WTC11 (cell line): ENCODE results near the gene NAGLU. TPM values are rescaled to one million over a fixed set of nuclear protein-coding genes. Genes with fewer than 3 reads are reported as not detected.

ENCODE experiments used
- ATAC-seq: fragments of 200-7000 bp; cut with Tn5 transposase; 2 replicates; pipeline ENCODE4 v1.10.0; 2021; ENCODE audit warnings: mild to moderate bottlenecking, moderate library complexity
- CTCF ChIA-PET: fragments of 300-600 bp; sonication (Branson Sonifier 250); formaldehyde crosslinking; loops from one replicate; lab custom pipeline; 2021; ENCODE audit warnings: antibody characterized with exemption; lab: Charles Lee
- POLR2A ChIA-PET: fragments of 350-600 bp; sonication (Branson Sonifier 250); formaldehyde crosslinking; loops from one replicate; lab custom pipeline; 2021; ENCODE audit warnings: antibody characterized with exemption; lab: Charles Lee
- DNase-seq: peaks from one replicate; pipeline ENCODE4 v3.0.0; 2021; ENCODE audit warnings: low spot score
- H3K27ac Mint-ChIP-seq: 2 replicates; pipeline ENCODE4 v1.8.0; 2021; ENCODE audit warnings: mixed read lengths
- H3K27me3 Mint-ChIP-seq: 2 replicates; pipeline ENCODE4 v1.8.0; 2021; ENCODE audit warnings: low read depth, mild to moderate bottlenecking, moderate library complexity, mixed read lengths
- H3K36me3 Mint-ChIP-seq: 2 replicates; pipeline ENCODE4 v1.8.0; 2021; ENCODE audit warnings: mixed read lengths
- H3K4me1 Mint-ChIP-seq: 2 replicates; pipeline ENCODE4 v1.8.0; 2022; ENCODE audit warnings: mixed read lengths
- H3K4me3 Mint-ChIP-seq: 2 replicates; pipeline ENCODE4 v1.8.0; 2021; ENCODE audit warnings: mild to moderate bottlenecking, moderate library complexity, mixed read lengths
- H3K9me3 Mint-ChIP-seq: 2 replicates; pipeline ENCODE4 v1.8.0; 2021; ENCODE audit warnings: mixed read lengths
- CREB1 ChIP-seq: sonication (generic); formaldehyde crosslinking; IDR thresholded peaks from 2 replicates; pipeline ENCODE4 v1.8.0; 2023; ENCODE audit warnings: mild to moderate bottlenecking, missing genetic modification reagents
- CREM ChIP-seq: sonication (generic); formaldehyde crosslinking; IDR thresholded peaks from 2 replicates; pipeline ENCODE4 v1.8.1; 2022; ENCODE audit warnings: mild to moderate bottlenecking, missing genetic modification reagents, moderate library complexity
- FOXK1 ChIP-seq: sonication (generic); formaldehyde crosslinking; IDR thresholded peaks from 2 replicates; pipeline ENCODE4 v1.8.0; 2022; ENCODE audit warnings: mild to moderate bottlenecking, moderate library complexity, missing genetic modification reagents
- FOXP1 ChIP-seq: sonication (generic); formaldehyde crosslinking; IDR thresholded peaks from 2 replicates; pipeline ENCODE4 v1.8.0; 2022; ENCODE audit warnings: missing genetic modification reagents, mild to moderate bottlenecking, moderate library complexity, borderline replicate concordance
- FOXP4 ChIP-seq: sonication (generic); formaldehyde crosslinking; IDR thresholded peaks from 2 replicates; pipeline ENCODE4 v1.8.0; 2022; ENCODE audit warnings: mild to moderate bottlenecking, missing genetic modification reagents
- GABPB1 ChIP-seq: sonication (generic); formaldehyde crosslinking; IDR thresholded peaks from 2 replicates; pipeline ENCODE4 v1.8.1; 2023; ENCODE audit warnings: mild to moderate bottlenecking, missing genetic modification reagents
- IRF2 ChIP-seq: sonication (generic); formaldehyde crosslinking; IDR thresholded peaks from 2 replicates; pipeline ENCODE4 v1.8.0; 2022; ENCODE audit warnings: low read depth, missing genetic modification reagents, borderline replicate concordance
- JAZF1 ChIP-seq: fragments of 250-450 bp; sonication (Bioruptor Pico); IDR thresholded peaks from 2 replicates; pipeline ENCODE4 v1.9.0; 2021; ENCODE audit warnings: moderate library complexity, mild to moderate bottlenecking, inconsistent platforms
- JUN ChIP-seq: sonication (generic); formaldehyde crosslinking; IDR thresholded peaks from 2 replicates; pipeline ENCODE4 v1.8.0; 2023; ENCODE audit warnings: mild to moderate bottlenecking, missing genetic modification reagents
- KAT7 ChIP-seq: sonication (generic); formaldehyde crosslinking; IDR thresholded peaks from 2 replicates; pipeline ENCODE4 v1.8.1; 2023; ENCODE audit warnings: missing genetic modification reagents, mild to moderate bottlenecking, borderline replicate concordance
- MAX ChIP-seq: sonication (generic); formaldehyde crosslinking; IDR thresholded peaks from 2 replicates; pipeline ENCODE4 v1.8.0; 2022; ENCODE audit warnings: mild to moderate bottlenecking, missing genetic modification reagents
- NFE2L1 ChIP-seq: sonication (generic); formaldehyde crosslinking; IDR thresholded peaks from 2 replicates; pipeline ENCODE4 v1.8.1; 2023; ENCODE audit warnings: missing genetic modification reagents
- NR3C1 ChIP-seq: sonication (generic); formaldehyde crosslinking; conservative IDR thresholded peaks from 2 replicates; pipeline ENCODE4 v1.8.1; 2023; ENCODE audit warnings: low read depth, mild to moderate bottlenecking, missing genetic modification reagents
- SP1 ChIP-seq: sonication (generic); formaldehyde crosslinking; conservative IDR thresholded peaks from 2 replicates; pipeline ENCODE4 v1.8.1; 2022; ENCODE audit warnings: missing genetic modification reagents
- ZNF138 ChIP-seq: sonication (generic); formaldehyde crosslinking; conservative IDR thresholded peaks from 2 replicates; pipeline ENCODE4 v1.8.1; 2022; ENCODE audit warnings: mild to moderate bottlenecking, moderate library complexity, missing genetic modification reagents
- ZNF219 ChIP-seq: sonication (generic); formaldehyde crosslinking; IDR thresholded peaks from 2 replicates; pipeline ENCODE4 v1.8.0; 2023; ENCODE audit warnings: missing genetic modification reagents, mild to moderate bottlenecking, borderline replicate concordance
- ZNF423 ChIP-seq: fragments of 250-450 bp; sonication (Bioruptor Pico); IDR thresholded peaks from 2 replicates; pipeline ENCODE4 v2.1.2; 2022; ENCODE audit warnings: mild to moderate bottlenecking, moderate library complexity
- ZNF425 ChIP-seq: fragments of 250-450 bp; sonication (Bioruptor Pico); conservative IDR thresholded peaks from 2 replicates; pipeline ENCODE4 v1.9.0; 2021; ENCODE audit warnings: mild to moderate bottlenecking
- ZSCAN18 ChIP-seq: fragments of 250-450 bp; sonication (Bioruptor Pico); IDR thresholded peaks from 2 replicates; pipeline ENCODE4 v2.1.2; 2022; ENCODE audit warnings: mild to moderate bottlenecking, moderate library complexity
- total RNA-seq: library from RNA; stranded (reverse); gene quantifications from 3 replicates; pipeline ENCODE4 v1.2.3, GENCODE V29; 2021
- TF ChIP-seq, protein P1 (sequence below): sonication (generic); formaldehyde crosslinking; IDR thresholded peaks from 2 replicates; pipeline ENCODE4 v1.8.0; 2022; ENCODE audit warnings: mild to moderate bottlenecking, missing genetic modification reagents
- TF ChIP-seq, protein P2 (sequence below): sonication (generic); formaldehyde crosslinking; IDR thresholded peaks from 2 replicates; pipeline ENCODE4 v1.8.1; 2023; ENCODE audit warnings: mild to moderate bottlenecking, moderate library complexity, missing genetic modification reagents
- TF ChIP-seq, protein P3 (sequence below): sonication (generic); formaldehyde crosslinking; IDR thresholded peaks from 2 replicates; pipeline ENCODE4 v1.8.0; 2022; ENCODE audit warnings: mild to moderate bottlenecking, missing genetic modification reagents

NAGLU gene
- total RNA-seq, 1 experiment from 2014 or later = 39.3 TPM

DNA sequence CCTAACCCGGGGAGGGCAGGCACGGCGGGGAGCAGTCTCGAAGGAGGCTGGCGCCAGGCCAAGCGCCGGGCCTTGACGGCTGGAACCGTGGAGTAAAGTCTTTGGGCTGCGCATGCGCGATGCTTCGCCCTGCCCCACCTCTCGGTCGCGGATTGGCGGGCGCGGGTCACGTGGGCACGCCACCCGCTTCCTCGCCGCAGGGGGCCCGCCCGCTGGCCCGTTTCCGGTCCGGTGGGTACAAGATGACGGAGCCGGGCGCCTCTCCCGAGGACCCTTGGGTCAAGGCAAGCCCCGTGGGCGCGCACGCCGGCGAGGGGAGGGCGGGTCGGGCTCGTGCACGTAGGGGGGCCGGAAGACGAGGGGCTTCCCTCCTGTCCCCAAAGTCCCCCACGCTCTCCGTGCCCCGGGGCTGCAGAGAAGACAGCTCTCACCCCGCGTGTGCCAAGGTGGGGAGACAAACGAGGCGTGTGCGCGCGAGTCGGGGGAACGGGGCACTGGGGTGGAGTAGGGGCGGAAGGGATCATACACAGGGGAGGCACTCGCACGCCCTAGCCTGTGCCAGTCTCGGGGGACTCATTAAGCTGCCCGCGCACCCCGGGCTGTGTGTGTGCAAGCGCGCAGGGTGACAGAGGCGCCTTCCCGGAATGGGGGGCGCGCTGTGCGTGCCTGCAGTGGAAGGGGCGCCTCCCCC is 31.0 kb downstream of the NAGLU start, which contains the start of gene MLX (continued):
- TF ChIP-seq ZNF425 (CRISPR knock-in tag) (no peak), CREB1 (peak; percentile 42; the same call in 1 of the 2 replicates), ZNF423 (peak; percentile 72), GABPB1 (CRISPR knock-in tag) (peak; percentile 74; the same call in 1 of the 2 replicates), JUN (0 out of 2 replicates have a peak, but pooled peaks have one; percentile 16), FOXP4 (peak; percentile 40; the same call in 1 of the 2 replicates), SP1 (CRISPR knock-in tag) (peak; percentile 89), JAZF1 (CRISPR knock-in tag) (no peak), FOXK1 (CRISPR knock-in tag) (peak; percentile 12; the same call in 1 of the 2 replicates), KAT7 (0 out of 2 replicates have a peak, but pooled peaks have one; percentile 39), MAX (CRISPR knock-in tag) (peak; percentile 84), CREM (CRISPR knock-in tag) (no peak), ZNF138 (0 out of 2 replicates have a peak, but pooled peaks have one; percentile 50), FOXP1 (peak; percentile 73)
- TF ChIP-seq, protein P1, sequence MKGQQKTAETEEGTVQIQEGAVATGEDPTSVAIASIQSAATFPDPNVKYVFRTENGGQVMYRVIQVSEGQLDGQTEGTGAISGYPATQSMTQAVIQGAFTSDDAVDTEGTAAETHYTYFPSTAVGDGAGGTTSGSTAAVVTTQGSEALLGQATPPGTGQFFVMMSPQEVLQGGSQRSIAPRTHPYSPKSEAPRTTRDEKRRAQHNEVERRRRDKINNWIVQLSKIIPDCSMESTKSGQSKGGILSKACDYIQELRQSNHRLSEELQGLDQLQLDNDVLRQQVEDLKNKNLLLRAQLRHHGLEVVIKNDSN = peak; percentile 99
- TF ChIP-seq, protein P2, sequence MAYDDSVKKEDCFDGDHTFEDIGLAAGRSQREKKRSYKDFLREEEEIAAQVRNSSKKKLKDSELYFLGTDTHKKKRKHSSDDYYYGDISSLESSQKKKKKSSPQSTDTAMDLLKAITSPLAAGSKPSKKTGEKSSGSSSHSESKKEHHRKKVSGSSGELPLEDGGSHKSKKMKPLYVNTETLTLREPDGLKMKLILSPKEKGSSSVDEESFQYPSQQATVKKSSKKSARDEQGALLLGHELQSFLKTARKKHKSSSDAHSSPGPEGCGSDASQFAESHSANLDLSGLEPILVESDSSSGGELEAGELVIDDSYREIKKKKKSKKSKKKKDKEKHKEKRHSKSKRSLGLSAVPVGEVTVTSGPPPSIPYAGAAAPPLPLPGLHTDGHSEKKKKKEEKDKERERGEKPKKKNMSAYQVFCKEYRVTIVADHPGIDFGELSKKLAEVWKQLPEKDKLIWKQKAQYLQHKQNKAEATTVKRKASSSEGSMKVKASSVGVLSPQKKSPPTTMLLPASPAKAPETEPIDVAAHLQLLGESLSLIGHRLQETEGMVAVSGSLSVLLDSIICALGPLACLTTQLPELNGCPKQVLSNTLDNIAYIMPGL (CRISPR knock-in tag) = no peak; the same call in 1 of the 2 replicates
- TF ChIP-seq, protein P3, sequence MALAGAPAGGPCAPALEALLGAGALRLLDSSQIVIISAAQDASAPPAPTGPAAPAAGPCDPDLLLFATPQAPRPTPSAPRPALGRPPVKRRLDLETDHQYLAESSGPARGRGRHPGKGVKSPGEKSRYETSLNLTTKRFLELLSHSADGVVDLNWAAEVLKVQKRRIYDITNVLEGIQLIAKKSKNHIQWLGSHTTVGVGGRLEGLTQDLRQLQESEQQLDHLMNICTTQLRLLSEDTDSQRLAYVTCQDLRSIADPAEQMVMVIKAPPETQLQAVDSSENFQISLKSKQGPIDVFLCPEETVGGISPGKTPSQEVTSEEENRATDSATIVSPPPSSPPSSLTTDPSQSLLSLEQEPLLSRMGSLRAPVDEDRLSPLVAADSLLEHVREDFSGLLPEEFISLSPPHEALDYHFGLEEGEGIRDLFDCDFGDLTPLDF (CRISPR knock-in tag) = 0 out of 2 replicates have a peak, but pooled peaks have one; percentile 60

DNA sequence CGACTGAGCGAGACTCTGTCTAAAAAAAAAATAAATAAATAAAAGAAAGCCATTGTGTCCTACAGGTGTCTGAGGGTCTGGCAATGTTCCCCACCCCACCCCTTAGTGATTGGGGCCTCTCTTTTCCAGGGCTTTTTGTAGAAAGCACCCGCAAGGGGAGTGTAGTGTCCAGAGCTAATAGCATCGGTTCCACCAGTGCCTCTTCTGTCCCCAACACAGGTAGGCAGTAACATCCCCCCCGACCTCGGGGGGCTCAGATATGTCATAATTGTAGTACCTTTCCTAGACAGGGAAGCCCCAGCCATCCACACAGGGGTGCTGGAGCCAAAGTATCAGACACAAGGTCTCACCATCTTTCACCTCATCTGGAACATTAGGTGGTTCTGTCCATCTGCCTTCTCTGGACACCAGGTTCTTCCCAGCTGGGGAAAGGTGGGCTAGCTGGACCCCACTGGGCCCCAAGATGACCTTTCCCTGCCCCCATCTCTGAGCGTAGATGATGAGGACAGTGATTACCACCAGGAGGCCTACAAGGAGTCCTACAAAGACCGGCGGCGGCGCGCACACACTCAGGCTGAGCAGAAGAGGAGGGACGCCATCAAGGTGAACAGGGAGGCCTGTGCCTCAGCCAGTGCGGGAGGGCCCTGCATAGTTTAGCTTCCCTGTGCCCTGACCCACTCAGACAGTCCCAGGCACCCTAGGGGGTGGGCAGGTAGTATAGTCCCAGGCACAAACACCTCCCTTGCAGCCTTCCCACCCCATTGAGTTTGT is 32.5 kb downstream of the NAGLU start:
- Mint-ChIP-seq H3K4me1 (peaks cover 12% of the 10 kb centered on the region), H3K36me3 (peaks cover 45% of the 10 kb centered on the region), H3K27me3 (no peaks in the 10 kb centered on the region), H3K27ac (no peak overlapping the region), H3K4me3 (no peak overlapping the region), H3K9me3 (no peaks in the 10 kb centered on the region)
- POLR2A ChIA-PET = no interaction called here
- ATAC-seq (no peak), DNase-seq (no peak)
- CTCF ChIA-PET = interaction anchor here (1.1 to 3.4 kb wide), 2 partner anchors 9 to 51 kb away, joined by 3 to 30 read pairs; partner anchors contain the start of gene PSMC3IP
- TF ChIP-seq ZSCAN18 (no peak), IRF2 (CRISPR knock-in tag) (no peak), NFE2L1 (CRISPR knock-in tag) (no peak), NR3C1 (CRISPR knock-in tag) (no peak), ZNF219 (no peak), FOXP4 (no peak)
